ENCODE results near the gene XRCC4. TPM values are rescaled to one million over a fixed set of nuclear protein-coding genes. Genes with fewer than 3 reads are reported as not detected.

Gene XRCC4
- total RNA-seq, 4 donors from 2014 or later: 1.8 to 3.5 (median 2.6) TPM

GRCh38 chr5:83377131-83377865 is 300.0 kb downstream of the XRCC4 start:
- DNase-seq (no peak), ATAC-seq (peak; percentile 62 to 68)
- intact Hi-C loops (cut with DNase I; ENCODE audit: low total_unique reads): no loop called here
- no peaks in the 10 kb centered on the region for H3K4me1 ChIP-seq
- H3K4me3 ChIP-seq: no peak overlapping the region
- TF ChIP-seq POLR2A (IDR thresholded peaks at IDR 0.05) (no peak), CTCF (IDR thresholded peaks at IDR 0.05 in 4 of 5, conservative IDR thresholded peaks at IDR 0.05 in 1 of 5) (no peak)
- H3K27me3 ChIP-seq: no peaks in the 10 kb centered on the region
- H3K27ac ChIP-seq: peak overlapping the region in 3 of 4 donors; percentile 27 to 61 (median 40)
- H3K36me3 ChIP-seq: no peaks in the 10 kb centered on the region
- H3K9me3 ChIP-seq: no peaks in the 10 kb centered on the region
- in situ Hi-C loops (cut with MboI; ENCODE audit: low sequenced_read_pairs in 4 of 4): no loop called here

- no peak for DNase-seq
- in situ Hi-C loops (cut with MboI; ENCODE audit: low sequenced_read_pairs in 4 of 4) (no loop called here), intact Hi-C loops (cut with DNase I; ENCODE audit: low total_unique reads) (no loop called here)
- Histone ChIP-seq H3K27me3 (no peaks in the 10 kb centered on the region), H3K36me3 (no peaks in the 10 kb centered on the region), H3K4me1 (no peaks in the 10 kb centered on the region), H3K4me3 (no peak overlapping the region), H3K9me3 (no peaks in the 10 kb centered on the region), H3K27ac (no peak overlapping the region)
- ATAC-seq: no peak
- TF ChIP-seq CTCF (IDR thresholded peaks at IDR 0.05 in 4 of 5, conservative IDR thresholded peaks at IDR 0.05 in 1 of 5) (no peak), POLR2A (IDR thresholded peaks at IDR 0.05) (no peak)
Measured at GRCh38 chr5:83378624-83379289, 301.4 kb downstream of the XRCC4 start.

GRCh38 chr5:83385812-83386211 is 308.5 kb downstream of the XRCC4 start:
- no peak overlapping the region for H3K4me3 ChIP-seq
- TF ChIP-seq POLR2A (IDR thresholded peaks at IDR 0.05): no peak
- no peaks in the 10 kb centered on the region for H3K9me3 ChIP-seq
- intact Hi-C loops (cut with DNase I; ENCODE audit: low total_unique reads): no loop called here
- DNase-seq: no peak
- H3K36me3 ChIP-seq: no peaks in the 10 kb centered on the region
- in situ Hi-C loops (cut with MboI; ENCODE audit: low sequenced_read_pairs in 4 of 4): no loop called here
- no peaks in the 10 kb centered on the region for H3K4me1 ChIP-seq
- no peak overlapping the region for H3K27ac ChIP-seq
- no peaks in the 10 kb centered on the region for H3K27me3 ChIP-seq
- ATAC-seq: no peak

GRCh38 chr5:83387041-83387440 is 309.7 kb downstream of the XRCC4 start:
- Histone ChIP-seq H3K9me3 (no peaks in the 10 kb centered on the region), H3K27ac (no peak overlapping the region), H3K27me3 (no peaks in the 10 kb centered on the region), H3K36me3 (no peaks in the 10 kb centered on the region), H3K4me1 (no peaks in the 10 kb centered on the region), H3K4me3 (no peak overlapping the region)
- ATAC-seq (no peak), DNase-seq (no peak)
- in situ Hi-C loops (cut with MboI; ENCODE audit: low sequenced_read_pairs in 4 of 4): no loop called here
- TF ChIP-seq CTCF (IDR thresholded peaks at IDR 0.05 in 4 of 5, conservative IDR thresholded peaks at IDR 0.05 in 1 of 5): no peak
- TF ChIP-seq POLR2A (IDR thresholded peaks at IDR 0.05): no peak
- intact Hi-C loops (cut with DNase I; ENCODE audit: low total_unique reads): no loop called here

GRCh38 chr5:83388608-83389007 is 311.3 kb downstream of the XRCC4 start:
- DNase-seq (no peak), ATAC-seq (no peak)
- Histone ChIP-seq H3K4me1 (no peaks in the 10 kb centered on the region), H3K27me3 (no peaks in the 10 kb centered on the region), H3K36me3 (no peaks in the 10 kb centered on the region), H3K9me3 (no peaks in the 10 kb centered on the region), H3K27ac (no peak overlapping the region), H3K4me3 (no peak overlapping the region)
- in situ Hi-C loops (cut with MboI; ENCODE audit: low sequenced_read_pairs in 4 of 4): no loop called here
- intact Hi-C loops (cut with DNase I; ENCODE audit: low total_unique reads): no loop called here
- TF ChIP-seq CTCF (IDR thresholded peaks at IDR 0.05 in 4 of 5, conservative IDR thresholded peaks at IDR 0.05 in 1 of 5): no peak
- no peak for TF ChIP-seq POLR2A (IDR thresholded peaks at IDR 0.05)

All from gastrocnemius medialis (tissue), 4 donors.